Activated CD8-positive, alpha-beta memory T cell treated with anti-CD3 and anti-CD28 coated beads, Interleukin-2, amount 10 ng/mL, durations not matched to agents 7 days and 5 days (primary cell): Measurements from ENCODE around the gene RAB5IF. TPM values are rescaled to one million over a fixed set of nuclear protein-coding genes. Genes with fewer than 3 reads are reported as not detected.
"Not testable (repeated sequence)": the region's sequence is repeated elsewhere in the genome, so short reads cannot be mapped to it uniquely, and the experiment has no call there.

Source experiments
- ATAC-seq: fragments of 150-1000 bp; cut with Tn5 transposase; one replicate; pipeline ENCODE4 v1.10.0; 2021; ENCODE audit warnings: moderate library complexity
- CTCF ChIA-PET: fragments of 350-600 bp; sonication (Branson Sonifier 250); formaldehyde crosslinking; loops from one replicate; lab custom pipeline; 2021; ENCODE audit warnings: antibody characterized with exemption; lab: Charles Lee
- DNase-seq: peaks from one replicate; pipeline ENCODE4 v3.0.0-alpha.2; 2020
- H3K27ac Mint-ChIP-seq: one replicate; pipeline ENCODE4 v1.8.0; 2021; ENCODE audit warnings: mild to moderate bottlenecking, mixed read lengths
- H3K27me3 Mint-ChIP-seq: one replicate; pipeline ENCODE4 v1.8.0; 2021; ENCODE audit warnings: mixed read lengths
- H3K36me3 Mint-ChIP-seq: one replicate; pipeline ENCODE4 v1.8.0; 2021; ENCODE audit warnings: mild to moderate bottlenecking, mixed read lengths
- H3K4me1 Mint-ChIP-seq: one replicate; pipeline ENCODE4 v1.8.0; 2021; ENCODE audit warnings: mixed read lengths
- H3K4me3 Mint-ChIP-seq: one replicate; pipeline ENCODE4 v1.8.0; 2021; ENCODE audit warnings: mild to moderate bottlenecking, moderate library complexity, mixed read lengths
- H3K9me3 Mint-ChIP-seq: one replicate; pipeline ENCODE4 v1.8.0; 2022; ENCODE audit warnings: low read depth, mixed read lengths
- total RNA-seq, 2 experiments: library from RNA; stranded (reverse); gene quantifications; one replicate each; pipeline ENCODE4 v1.2.3, GENCODE V29; 2021

The RAB5IF gene, protein sequence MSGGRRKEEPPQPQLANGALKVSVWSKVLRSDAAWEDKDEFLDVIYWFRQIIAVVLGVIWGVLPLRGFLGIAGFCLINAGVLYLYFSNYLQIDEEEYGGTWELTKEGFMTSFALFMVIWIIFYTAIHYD
- 100 to 1,000 TPM in 1 of 2 experiments, 10 to 100 TPM in 1; 81.8 to 115 TPM for total RNA-seq

DNA sequence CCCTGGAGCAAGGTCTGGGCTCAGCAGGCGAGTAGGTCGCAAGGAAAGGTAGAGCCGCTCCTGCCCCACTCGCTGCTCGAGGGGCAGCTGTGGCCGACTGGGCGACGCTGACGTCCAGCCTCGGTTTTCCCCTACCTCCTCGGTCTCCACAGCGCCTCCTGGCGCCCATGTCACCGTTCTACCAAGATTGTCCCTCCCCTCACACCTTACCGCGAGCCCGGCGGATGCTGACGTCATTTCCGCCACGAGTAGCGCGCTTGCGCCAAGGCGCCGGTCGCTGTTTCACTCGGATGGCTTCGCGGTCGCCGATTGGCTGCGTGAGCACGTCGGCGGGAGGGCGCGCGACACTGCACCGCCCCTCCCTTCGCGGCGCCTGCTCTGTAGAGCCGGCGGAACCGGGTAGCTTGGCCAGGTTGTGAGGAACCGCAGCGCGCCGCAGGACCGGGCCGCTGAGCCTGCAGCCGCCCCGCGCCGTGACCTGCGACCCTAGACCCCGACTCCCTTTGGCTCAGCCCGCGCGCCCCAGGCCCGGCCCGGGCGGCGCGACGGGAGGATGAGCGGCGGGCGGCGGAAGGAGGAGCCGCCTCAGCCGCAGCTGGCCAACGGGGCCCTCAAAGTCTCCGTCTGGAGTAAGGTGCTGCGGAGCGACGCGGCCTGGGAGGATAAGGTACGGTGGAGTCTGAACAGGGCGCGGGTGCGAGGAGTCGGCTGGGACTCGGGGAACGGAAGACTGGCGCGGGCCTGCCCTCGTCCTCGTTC lies at the start of gene RAB5IF:
Gene RAB5IF (plus strand): TSS at position 381 of the 759 bp plus-strand sequence. CDS start 173 bp downstream, at position 554.
- Mint-ChIP-seq H3K9me3 (no peaks in the 10 kb centered on the region), H3K4me1 (peaks cover 27% of the 10 kb centered on the region), H3K27me3 (no peaks in the 10 kb centered on the region), H3K36me3 (peaks cover 34% of the 10 kb centered on the region), H3K4me3 (peak within 1 kb of the TSS; percentile 98), H3K27ac (peak within 1 kb of the TSS; percentile 96)
- DNase-seq (peak; percentile 100), ATAC-seq (peak; percentile 92)
- CTCF ChIA-PET: interaction anchor here (0.6 to 5.6 kb wide), 33 partner anchors 8 to 652 kb away, joined by 3 to 56 read pairs (median 5); partner anchors contain the start of genes DSN1, NDRG3, SCAND1 and SLA2

DNA sequence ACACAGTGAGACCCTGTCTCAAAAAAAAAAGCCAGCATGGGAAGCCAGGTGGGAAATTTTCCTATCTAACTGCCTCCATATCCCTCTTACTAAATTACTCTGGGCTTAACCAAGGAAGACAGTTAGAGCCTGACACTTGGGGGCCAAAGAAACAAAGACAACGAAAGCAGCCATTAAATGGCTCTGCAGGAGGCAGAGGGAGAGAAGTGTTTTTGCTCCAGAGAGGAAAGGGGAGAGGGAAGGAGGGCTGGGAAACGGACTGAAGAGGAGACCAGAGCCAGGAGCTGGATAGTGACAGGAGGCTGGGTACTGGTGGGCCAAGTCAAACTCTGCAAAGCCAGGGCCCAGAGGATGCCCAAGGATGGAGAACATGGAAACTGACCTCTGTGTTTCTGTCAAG lies 42.9 kb upstream of the RAB5IF start:
- Mint-ChIP-seq H3K27ac (no peak overlapping the region), H3K4me1 (peaks cover 9% of the 10 kb centered on the region), H3K4me3 (no peak overlapping the region), H3K9me3 (peaks cover 6% of the 10 kb centered on the region), H3K36me3 (peaks cover 15% of the 10 kb centered on the region), H3K27me3 (no peaks in the 10 kb centered on the region)
- CTCF ChIA-PET: interaction anchor here (1.1 to 1.9 kb wide), 2 partner anchors 34 to 43 kb away, joined by 4 to 6 read pairs; partner anchors contain the start of gene RAB5IF
- ATAC-seq (no peak), DNase-seq (no peak)

DNA sequence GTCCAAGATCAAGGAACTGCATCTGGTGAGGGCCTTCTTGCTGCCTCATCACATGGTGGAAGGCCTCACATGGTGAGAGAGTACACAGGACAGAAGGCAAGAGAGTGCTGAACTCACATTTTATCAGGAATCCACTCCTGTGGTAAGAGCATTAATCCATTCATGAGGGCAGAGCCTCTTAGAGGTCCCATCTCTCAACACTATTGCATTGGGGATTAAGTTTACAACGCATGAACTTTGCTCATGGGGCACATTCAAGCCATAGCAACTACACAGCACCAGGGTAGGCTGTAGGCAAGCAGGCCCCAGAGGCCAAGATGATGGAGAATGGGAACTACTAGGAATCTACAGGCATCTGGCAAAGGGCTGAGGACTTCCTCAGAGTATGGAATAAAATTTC lies 42.2 kb upstream of the RAB5IF start:
- ATAC-seq: no peak
- H3K27ac Mint-ChIP-seq: no peak overlapping the region
- CTCF ChIA-PET: no interaction called here

DNA sequence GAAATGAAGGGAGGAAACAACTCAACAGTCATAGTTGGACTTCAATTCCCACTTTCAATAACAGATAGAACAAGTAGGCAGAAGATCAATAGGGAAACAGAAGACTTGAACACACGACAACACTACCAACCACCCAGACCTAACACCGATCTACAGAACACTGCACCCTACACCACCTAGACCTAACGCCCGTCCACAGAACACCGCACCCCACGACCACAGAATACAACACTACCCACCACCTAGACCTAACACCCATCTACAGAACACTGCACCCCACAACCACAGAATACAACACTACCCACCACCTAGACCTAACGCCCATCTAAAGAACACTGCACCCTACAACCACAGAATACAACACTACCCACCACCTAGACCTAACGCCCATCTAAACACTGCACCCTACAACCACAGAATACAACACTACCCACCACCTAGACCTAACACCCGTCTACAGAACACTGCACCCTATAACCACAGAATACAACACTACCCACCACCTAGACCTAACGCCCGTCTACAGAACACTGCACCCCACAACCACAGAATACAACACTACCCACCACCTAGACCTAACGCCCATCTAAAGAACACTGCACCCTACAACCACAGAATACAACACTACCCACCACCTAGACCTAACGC lies 41.4 kb upstream of the RAB5IF start:
- ATAC-seq, H3K27ac Mint-ChIP-seq, H3K27me3 Mint-ChIP-seq: not testable (repeated sequence)

More for the DNA sequence above, 42.2 kb upstream of the RAB5IF start:
- no peak for DNase-seq
- Mint-ChIP-seq H3K4me3 (no peak overlapping the region), H3K9me3 (peaks cover 6% of the 10 kb centered on the region), H3K36me3 (peaks cover 15% of the 10 kb centered on the region), H3K27me3 (no peaks in the 10 kb centered on the region), H3K4me1 (peaks cover 9% of the 10 kb centered on the region)

DNA sequence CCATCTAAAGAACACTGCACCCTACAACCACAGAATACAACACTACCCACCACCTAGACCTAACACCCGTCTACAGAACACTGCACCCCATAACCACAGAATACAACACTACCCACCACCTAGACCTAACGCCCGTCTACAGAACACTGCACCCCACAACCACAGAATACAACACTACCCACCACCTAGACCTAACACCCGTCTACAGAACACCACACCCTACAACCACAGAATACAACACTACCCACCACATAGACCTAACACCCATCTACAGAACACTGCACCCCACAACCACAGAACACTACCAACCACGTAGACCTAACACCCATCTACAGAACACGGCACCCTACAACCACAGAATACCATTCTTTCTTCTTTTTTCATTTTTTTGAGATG lies 40.9 kb upstream of the RAB5IF start:
- CTCF ChIA-PET: interaction anchor here (1.4 to 1.6 kb wide), 2 partner anchors 10 to 65 kb away, joined by 3 to 4 read pairs; no protein-coding TSS in a partner anchor
- not testable (repeated sequence) for H3K27me3 Mint-ChIP-seq, H3K27ac Mint-ChIP-seq, H3K9me3 Mint-ChIP-seq, ATAC-seq, DNase-seq, H3K4me1 Mint-ChIP-seq, H3K4me3 Mint-ChIP-seq
- H3K36me3 Mint-ChIP-seq: peaks cover 15% of the 10 kb centered on the region

More for the DNA sequence above, 41.4 kb upstream of the RAB5IF start:
- H3K36me3 Mint-ChIP-seq: peaks cover 15% of the 10 kb centered on the region
- H3K4me3 Mint-ChIP-seq, CTCF ChIA-PET, DNase-seq, H3K9me3 Mint-ChIP-seq, H3K4me1 Mint-ChIP-seq: not testable (repeated sequence)

DNA sequence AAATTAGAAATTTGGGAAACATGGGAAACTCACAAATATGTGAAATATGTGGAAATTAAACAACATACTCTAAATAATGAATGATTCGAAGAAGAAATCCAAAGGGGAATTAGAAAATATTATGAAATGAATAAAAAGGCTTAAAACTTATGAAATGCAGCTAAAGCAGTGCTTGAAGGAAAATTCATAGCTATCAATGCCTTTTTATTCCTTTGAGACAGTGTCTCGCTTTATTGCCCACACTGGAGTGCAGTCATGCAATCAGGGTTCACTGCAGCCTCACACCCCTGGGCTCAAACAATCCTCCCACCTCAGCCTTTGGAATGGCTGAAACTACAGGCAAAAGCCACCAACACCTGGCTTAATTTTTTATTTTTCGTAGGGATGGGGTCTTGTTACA lies 40.1 kb upstream of the RAB5IF start:
- no peaks in the 10 kb centered on the region for H3K27me3 Mint-ChIP-seq
- no peak for DNase-seq
- CTCF ChIA-PET: interaction anchor here (1.4 to 2.7 kb wide), 3 partner anchors 10 to 65 kb away, joined by 3 to 6 read pairs (median 4); partner anchors contain the start of gene RAB5IF
- peaks cover 15% of the 10 kb centered on the region for H3K36me3 Mint-ChIP-seq
- H3K27ac Mint-ChIP-seq: no peak overlapping the region
- ATAC-seq: no peak
- peaks cover 9% of the 10 kb centered on the region for H3K4me1 Mint-ChIP-seq
- H3K9me3 Mint-ChIP-seq: peaks cover 6% of the 10 kb centered on the region
- H3K4me3 Mint-ChIP-seq: no peak overlapping the region

DNA sequence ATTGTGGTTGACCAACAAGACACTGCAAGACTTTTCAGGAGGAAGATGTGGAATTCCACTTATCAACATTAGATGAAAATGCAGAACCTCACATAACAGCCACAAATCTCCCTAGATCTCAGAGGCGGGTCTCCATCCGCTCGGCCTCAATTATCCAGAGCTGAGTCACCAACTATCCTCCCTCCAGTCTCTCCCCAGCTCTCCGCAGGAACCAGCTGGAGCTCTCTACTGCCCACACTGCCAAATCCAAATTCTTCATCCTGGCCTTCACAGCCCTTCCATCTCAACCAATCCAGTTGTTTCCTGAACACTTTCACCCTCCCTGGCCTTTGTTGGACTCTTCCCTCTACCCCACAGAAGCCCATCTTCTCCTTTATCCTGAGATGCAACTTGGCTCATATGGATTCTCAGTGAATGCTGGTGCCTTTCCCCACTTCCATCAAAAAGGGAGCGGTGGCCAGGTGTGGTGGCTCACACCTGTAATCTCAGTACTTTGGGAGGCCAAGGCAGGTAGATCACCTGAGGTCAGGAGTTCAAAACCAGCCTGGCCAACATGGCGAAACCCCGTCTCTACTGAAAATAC lies 35.6 kb upstream of the RAB5IF start:
- no peaks in the 10 kb centered on the region for H3K27me3 Mint-ChIP-seq
- no peak overlapping the region for H3K4me3 Mint-ChIP-seq
- no peak for DNase-seq
- no peak for ATAC-seq
- no peak overlapping the region for H3K27ac Mint-ChIP-seq
- H3K36me3 Mint-ChIP-seq: peaks cover 9% of the 10 kb centered on the region
- peaks cover 20% of the 10 kb centered on the region for H3K4me1 Mint-ChIP-seq
- CTCF ChIA-PET: interaction anchor here (2.1 kb wide), 1 partner anchor 12 kb away, joined by 9 read pairs; no protein-coding TSS in a partner anchor
- H3K9me3 Mint-ChIP-seq: peaks cover 3% of the 10 kb centered on the region

DNA sequence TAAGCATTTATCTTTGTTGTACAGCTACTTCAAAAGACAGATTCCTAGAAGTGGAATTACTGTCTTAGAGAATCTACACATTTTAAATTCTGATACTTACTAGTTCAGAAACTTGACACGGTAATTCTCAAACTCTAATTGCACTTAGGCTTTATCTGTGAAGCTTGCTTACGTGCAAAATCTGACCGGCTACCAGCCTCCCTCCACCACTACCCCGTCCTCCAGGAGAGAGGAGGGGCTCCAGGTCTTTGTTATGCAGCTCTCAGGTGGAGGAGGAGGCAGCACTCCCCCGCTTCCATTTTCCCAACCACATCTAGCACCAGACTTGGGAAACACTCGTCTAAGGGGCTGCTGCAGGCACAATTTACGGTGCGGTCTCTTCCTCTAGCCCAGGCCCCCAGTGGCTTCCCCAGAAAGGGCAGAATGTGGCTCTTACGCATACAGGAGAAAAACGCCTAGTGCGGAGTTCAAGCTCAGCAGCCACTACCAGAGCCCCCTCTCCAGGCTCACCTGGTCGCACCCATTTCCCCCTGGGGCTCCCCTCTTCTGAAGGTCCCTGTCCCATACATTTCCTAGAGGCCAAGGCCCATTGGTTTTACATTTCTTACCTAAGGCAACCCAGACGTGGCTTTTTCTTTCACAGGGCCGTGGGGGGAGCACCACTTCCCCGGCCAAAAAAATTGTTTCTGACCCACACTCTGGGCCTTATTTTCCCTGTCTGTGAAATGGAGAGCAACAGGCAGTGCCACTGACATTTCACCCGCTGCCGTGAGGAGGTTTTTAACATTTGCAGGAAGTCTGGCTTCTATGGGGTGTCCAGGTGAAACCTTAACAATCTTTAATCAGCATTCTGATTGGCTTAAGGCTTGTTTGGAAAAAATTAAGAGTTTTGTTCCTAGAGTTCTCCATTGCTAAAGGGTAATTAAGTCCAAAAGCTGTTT lies 33.7 kb upstream of the RAB5IF start:
- Mint-ChIP-seq H3K27me3 (no peaks in the 10 kb centered on the region), H3K27ac (peak overlapping the region; percentile 94), H3K4me3 (peak overlapping the region; percentile 83)

DNA sequence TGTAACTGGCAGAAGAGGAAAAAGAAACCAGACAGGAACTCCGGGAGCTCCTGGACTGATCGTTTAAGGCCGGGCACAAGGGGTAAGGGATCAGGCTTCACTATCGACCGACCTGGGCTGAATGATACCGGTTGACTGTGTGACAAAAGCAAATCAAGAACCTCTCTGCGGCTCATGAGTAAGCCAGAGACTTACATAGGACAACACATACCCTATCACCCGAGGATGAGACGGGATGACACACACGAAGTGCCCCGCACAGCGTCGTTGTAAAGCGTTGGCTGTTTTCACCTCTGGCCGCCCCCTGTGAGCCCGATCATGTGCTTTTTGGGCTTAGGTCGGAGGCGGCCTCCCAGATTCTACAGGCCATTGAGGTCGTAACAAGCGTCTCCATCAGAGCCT lies 32.9 kb upstream of the RAB5IF start:
- Mint-ChIP-seq H3K27ac (peak overlapping the region; percentile 94), H3K9me3 (no peaks in the 10 kb centered on the region), H3K4me1 (peaks cover 37% of the 10 kb centered on the region), H3K27me3 (no peaks in the 10 kb centered on the region), H3K4me3 (peak overlapping the region; percentile 83), H3K36me3 (peaks cover 8% of the 10 kb centered on the region)
- CTCF ChIA-PET: interaction anchor here (1.0 to 6.4 kb wide), 8 partner anchors 14 to 291 kb away, joined by 3 to 54 read pairs (median 4); partner anchors contain the start of gene RAB5IF
- ATAC-seq: peak; percentile 55
- DNase-seq: peak; percentile 81

More for the DNA sequence above, 33.7 kb upstream of the RAB5IF start:
- peaks cover 37% of the 10 kb centered on the region for H3K4me1 Mint-ChIP-seq
- CTCF ChIA-PET: interaction anchor here (0.7 to 6.4 kb wide), 9 partner anchors 13 to 237 kb away, joined by 3 to 43 read pairs (median 4); partner anchors contain the start of genes NDRG3 and RAB5IF
- peaks cover 8% of the 10 kb centered on the region for H3K36me3 Mint-ChIP-seq
- ATAC-seq (no peak), DNase-seq (no peak)
- H3K9me3 Mint-ChIP-seq: no peaks in the 10 kb centered on the region

DNA sequence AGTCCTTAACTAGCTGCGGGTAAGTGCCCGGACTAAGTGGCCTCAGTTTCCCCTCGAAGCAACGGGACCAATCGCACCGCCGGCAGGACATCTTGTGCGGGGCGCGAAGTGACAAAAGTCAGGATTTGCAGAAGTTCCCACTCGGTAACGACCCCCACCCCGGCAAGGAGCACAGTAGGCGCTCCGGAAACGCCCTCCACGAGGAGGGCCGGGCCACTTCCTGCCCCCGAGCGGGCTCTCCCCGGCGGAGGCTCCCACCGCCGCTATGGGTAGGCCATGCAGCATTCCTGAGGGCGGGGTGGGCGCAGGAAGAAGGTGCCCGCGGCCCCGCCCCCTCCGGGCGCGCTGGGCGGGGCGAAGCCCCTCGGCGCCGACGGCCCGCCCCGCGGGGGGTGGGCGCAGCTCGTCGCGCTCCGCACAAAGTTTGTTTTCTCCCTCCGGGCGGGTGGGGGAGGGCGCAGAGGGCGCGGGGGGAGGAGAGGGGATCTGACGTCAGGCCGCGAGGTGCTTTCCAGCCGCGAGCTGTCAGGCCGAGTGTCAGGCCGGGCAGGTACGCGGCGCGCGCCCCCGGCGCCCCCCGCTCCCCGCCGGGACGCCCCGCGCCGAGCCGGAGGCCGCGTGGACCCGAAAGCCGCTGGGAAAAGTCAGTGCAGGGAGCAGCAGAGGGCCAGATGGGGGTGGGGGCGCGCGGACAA lies 32.3 kb upstream of the RAB5IF start, which contains the start of gene TGIF2:
Gene TGIF2 (plus strand): TSS at position 495 of the 695 bp plus-strand sequence. CDS start 5,178 bp downstream, outside the sequence.
- H3K27me3 Mint-ChIP-seq: no peaks in the 10 kb centered on the region
- DNase-seq (peak; percentile 92), ATAC-seq (peak; percentile 81)
- peak within 1 kb of the TSS; percentile 85 for H3K4me3 Mint-ChIP-seq
- CTCF ChIA-PET: interaction anchor here (0.6 to 6.4 kb wide), 12 partner anchors 12 to 291 kb away, joined by 3 to 54 read pairs (median 4); partner anchors contain the start of gene RAB5IF
- H3K9me3 Mint-ChIP-seq: no peaks in the 10 kb centered on the region
- H3K4me1 Mint-ChIP-seq: peaks cover 37% of the 10 kb centered on the region
- peak within 1 kb of the TSS; percentile 94 for H3K27ac Mint-ChIP-seq
- H3K36me3 Mint-ChIP-seq: peaks cover 8% of the 10 kb centered on the region

DNA sequence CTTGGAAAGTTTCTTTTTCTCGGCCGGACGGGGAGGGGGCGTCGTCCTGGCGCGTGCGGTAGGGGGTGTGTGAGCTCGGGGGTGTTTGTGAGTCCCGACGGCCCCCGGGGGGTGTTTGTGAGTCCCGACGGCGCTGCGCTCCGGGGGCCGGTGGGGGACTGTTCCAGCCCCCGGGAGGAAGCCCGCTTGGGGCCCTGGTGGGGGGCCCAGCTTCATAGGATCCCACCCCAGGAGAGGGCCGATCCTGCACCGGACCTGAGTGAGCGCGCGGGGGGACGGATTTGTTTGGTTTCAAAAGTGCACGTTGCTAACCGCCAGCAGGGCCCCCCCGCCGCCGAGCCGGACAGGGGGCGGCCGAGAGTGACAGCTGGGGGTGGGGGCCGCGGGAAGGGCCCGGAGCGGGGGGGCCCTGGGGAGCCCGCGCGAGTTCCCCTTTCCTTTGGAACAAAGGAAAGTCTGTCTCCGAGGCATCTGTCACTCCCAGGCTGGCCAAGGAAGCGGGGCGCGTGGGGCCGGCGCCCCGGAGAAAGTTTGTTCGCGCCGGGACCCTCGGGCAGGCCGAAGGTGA lies 31.7 kb upstream of the RAB5IF start:
- DNase-seq: peak; percentile 56
- Mint-ChIP-seq H3K9me3 (no peaks in the 10 kb centered on the region), H3K4me3 (peak overlapping the region; percentile 85), H3K36me3 (peaks cover 14% of the 10 kb centered on the region), H3K27me3 (no peaks in the 10 kb centered on the region), H3K4me1 (peaks cover 37% of the 10 kb centered on the region), H3K27ac (peak overlapping the region; percentile 79)
- CTCF ChIA-PET: interaction anchor here (0.6 to 6.4 kb wide), 9 partner anchors 11 to 181 kb away, joined by 3 to 54 read pairs (median 4); partner anchors contain the start of gene RAB5IF
- ATAC-seq: peak; percentile 1
